OCI-LY7 (cell line): ENCODE measurements around the gene SCN3A.

Experiments
- EZH2phosphoT487 ChIP-seq: fragments of 200-600 bp; sonication (generic); IDR thresholded peaks from 2 replicates; pipeline ENCODE4 v1.6.1; 2018; ENCODE audit warnings: low read depth, borderline replicate concordance, mild to moderate bottlenecking, mixed run types, antibody characterized with exemption, low read length, moderate library complexity, mixed read lengths
- TF ChIP-seq, protein P1 (sequence below): fragments of 200-600 bp; sonication (generic); conservative IDR thresholded peaks from 2 replicates; pipeline ENCODE4 v1.5.1; 2014; ENCODE audit warnings: mild to moderate bottlenecking, antibody characterized with exemption, low read length, moderate library complexity, mixed read lengths

DNA sequence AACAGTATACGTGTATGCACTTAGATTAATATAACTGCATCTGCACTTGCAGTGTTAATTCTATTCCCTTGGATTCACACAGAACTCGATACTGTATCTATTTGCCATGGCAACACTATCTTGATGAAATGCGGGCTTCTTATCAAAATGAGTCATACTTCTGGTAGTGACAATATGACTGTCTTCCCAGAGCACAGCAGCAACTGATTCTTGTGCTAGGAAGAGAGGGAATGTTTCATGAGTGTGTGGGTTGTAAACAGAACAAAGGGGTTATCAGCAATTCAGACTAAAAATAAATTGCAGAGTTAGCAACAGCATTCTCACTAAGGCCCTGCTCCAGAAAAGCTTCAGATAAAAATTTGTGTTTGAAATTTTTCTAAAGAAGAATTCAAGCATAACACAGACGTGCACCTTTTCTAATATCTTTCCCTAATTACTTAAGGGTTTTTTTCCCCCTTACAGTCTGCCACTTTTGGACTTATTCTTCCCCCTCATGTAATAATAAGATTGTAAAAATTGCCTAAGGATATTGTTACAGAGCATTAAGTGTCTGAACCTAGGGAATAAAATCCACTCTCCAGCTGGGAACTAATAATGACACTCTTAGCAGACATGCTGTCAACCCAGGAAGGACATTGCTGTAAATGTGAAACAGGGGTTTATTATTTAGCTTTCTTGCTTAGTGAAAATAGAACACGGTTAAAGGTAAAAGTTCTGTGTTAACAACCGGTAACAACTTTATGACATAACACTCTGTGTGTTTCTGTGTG, 148.6 kb downstream of the SCN3A start:
- TF ChIP-seq, protein P1, sequence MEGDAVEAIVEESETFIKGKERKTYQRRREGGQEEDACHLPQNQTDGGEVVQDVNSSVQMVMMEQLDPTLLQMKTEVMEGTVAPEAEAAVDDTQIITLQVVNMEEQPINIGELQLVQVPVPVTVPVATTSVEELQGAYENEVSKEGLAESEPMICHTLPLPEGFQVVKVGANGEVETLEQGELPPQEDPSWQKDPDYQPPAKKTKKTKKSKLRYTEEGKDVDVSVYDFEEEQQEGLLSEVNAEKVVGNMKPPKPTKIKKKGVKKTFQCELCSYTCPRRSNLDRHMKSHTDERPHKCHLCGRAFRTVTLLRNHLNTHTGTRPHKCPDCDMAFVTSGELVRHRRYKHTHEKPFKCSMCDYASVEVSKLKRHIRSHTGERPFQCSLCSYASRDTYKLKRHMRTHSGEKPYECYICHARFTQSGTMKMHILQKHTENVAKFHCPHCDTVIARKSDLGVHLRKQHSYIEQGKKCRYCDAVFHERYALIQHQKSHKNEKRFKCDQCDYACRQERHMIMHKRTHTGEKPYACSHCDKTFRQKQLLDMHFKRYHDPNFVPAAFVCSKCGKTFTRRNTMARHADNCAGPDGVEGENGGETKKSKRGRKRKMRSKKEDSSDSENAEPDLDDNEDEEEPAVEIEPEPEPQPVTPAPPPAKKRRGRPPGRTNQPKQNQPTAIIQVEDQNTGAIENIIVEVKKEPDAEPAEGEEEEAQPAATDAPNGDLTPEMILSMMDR = no peak
- no peak for TF ChIP-seq EZH2phosphoT487
